K562 (cell line): ENCODE measurements around the gene MAP3K14. TPM values are rescaled to one million over a fixed set of nuclear protein-coding genes. Genes with fewer than 3 reads are reported as not detected.

Source experiments
- ARID2 ChIP-seq: fragments of 450-650 bp; IDR thresholded peaks from 2 replicates; pipeline ENCODE4 v1.6.1; 2017; ENCODE audit warnings: antibody characterized with exemption, mild to moderate bottlenecking
- ARID3A ChIP-seq: IDR thresholded peaks from 2 replicates; pipeline ENCODE4 v1.6.1; 2012; ENCODE audit warnings: low read depth, low read length, improper control_type of control experiment, borderline replicate concordance
- CHD4 ChIP-seq: fragments of 200-600 bp; sonication (generic); IDR thresholded peaks from 3 replicates; pipeline ENCODE4 v1.6.1; 2012; ENCODE audit warnings: low read depth, mild to moderate bottlenecking, mixed read lengths, low read length, inconsistent platforms; ENCODE audit not compliant: insufficient read depth, insufficient replicate concordance, poor library complexity, severe bottlenecking
- E2F6 ChIP-seq, 2 experiments: IDR thresholded peaks; 2 replicates each; pipeline ENCODE4 v1.6.1; 2011; ENCODE audit warnings: borderline replicate concordance in 1 of 2, control low read depth in 1 of 2, low read depth in 1 of 2, low read length in 1 of 2, mild to moderate bottlenecking in 1 of 2, mixed read lengths in 1 of 2, moderate library complexity in 1 of 2; ENCODE audit not compliant: insufficient read depth in 1 of 2, insufficient read length in 1 of 2, poor library complexity in 1 of 2, severe bottlenecking in 1 of 2; ENCODE audit errors: extremely low read depth in 1 of 2
- MBD2 ChIP-seq: sonication (generic); IDR thresholded peaks from 2 replicates; pipeline ENCODE4 v1.6.1; 2016; ENCODE audit warnings: low read depth, borderline replicate concordance
- NR4A1 ChIP-seq, 2 experiments: fragments of 250-450 bp in 1 of 2; fragments of 450-650 bp in 1 of 2; sonication (Bioruptor Pico) in 1 of 2; IDR thresholded peaks; 2 replicates each; pipeline versions ENCODE4 v1.4.0 to v1.6.1; 2016 to 2020; ENCODE audit warnings: mild to moderate bottlenecking in 2 of 2, missing compliant biosample characterization in 1 of 2, missing genetic modification characterization in 1 of 2, moderate library complexity in 1 of 2
- SMARCB1 ChIP-seq: IDR thresholded peaks from 2 replicates; pipeline ENCODE4 v1.6.1; 2011; ENCODE audit warnings: improper control_type of control experiment, low read depth; ENCODE audit not compliant: insufficient read length
- THRAP3 ChIP-seq: fragments of 450-650 bp; IDR thresholded peaks from 2 replicates; pipeline ENCODE4 v1.6.1; 2016; ENCODE audit warnings: mild to moderate bottlenecking, inconsistent platforms, borderline replicate concordance
- polyA plus RNA-seq, 8 experiments: library from polyadenylated mRNA; depleted of rRNA in 4 of 8; stranded (reverse) in 5 of 8; unstranded in 3 of 8; fragments of >200 nt; fragmentation: Nextera tagmentation in 2 of 8; fragmentation: Illumina TruSeq in 1 of 8; extraction: Ambion mirVana in 2 of 8; extraction: Trizol in 1 of 8; gene quantifications; 2 replicates each; pipeline versions ENCODE4 v1.2.1 to v1.2.3, GENCODE V29; 2011 to 2014; ENCODE audit warnings: inconsistent platforms in 1 of 8, missing spikeins in 1 of 8
- total RNA-seq, 7 experiments: library from RNA; depleted of rRNA in 6 of 7; stranded (reverse); fragments of >200 nt in 6 of 7; fragmentation: Illumina TruSeq in 2 of 7; extraction: Trizol in 2 of 7; gene quantifications; 2 replicates each; pipeline versions ENCODE4 v1.2.1 to v1.2.3, GENCODE V29; 2011 to 2021; ENCODE audit warnings: low replicate concordance in 1 of 7

Gene MAP3K14
- total and polyA plus RNA-seq, 9 of the 15 experiments (the other 6 are each of a cell fraction or from before 2014, with no cell fraction given), result 0.45 to 8.7 (median 3.2) TPM

DNA sequence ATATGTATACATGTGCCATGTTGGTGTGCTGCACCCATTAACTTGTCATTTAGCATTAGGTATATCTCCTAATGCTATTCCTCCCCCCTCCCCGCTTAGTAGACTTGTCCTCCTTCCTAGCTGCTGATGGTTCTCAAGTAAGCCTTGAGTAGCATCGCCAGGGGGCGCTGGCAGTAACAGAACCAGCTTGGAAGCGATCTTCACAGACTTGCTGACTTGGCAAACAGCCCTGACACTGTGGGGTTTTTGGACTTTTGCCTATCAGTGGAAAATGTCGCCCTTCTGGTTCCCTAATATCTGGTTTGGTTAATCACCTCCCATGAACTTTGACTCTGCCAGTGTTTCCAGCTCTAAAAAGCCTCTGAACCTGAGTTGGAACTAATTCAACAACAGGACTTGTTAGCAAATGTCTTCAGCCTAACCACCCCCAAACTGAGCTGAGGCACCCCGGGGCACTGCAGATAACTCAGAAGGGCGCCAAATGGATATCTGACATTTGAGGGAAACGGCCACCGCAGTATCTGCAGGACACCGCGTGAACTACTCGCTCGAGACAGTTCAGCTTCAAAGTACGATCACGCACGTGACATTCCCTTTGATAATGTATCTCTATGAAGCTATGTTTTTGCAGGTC lies 39.5 kb downstream of the MAP3K14 start (continued):
- TF ChIP-seq MBD2, result 0 out of 2 replicates have a peak, but pooled peaks have one; percentile 37
- TF ChIP-seq CHD4, result peak; percentile 54
- TF ChIP-seq SMARCB1, result no peak
- no peak for TF ChIP-seq NR4A1 (CRISPR knock-in tag; IDR thresholded peaks at IDR 0.05)
- TF ChIP-seq NR4A1 (tag; IDR thresholded peaks at IDR 0.05), result peak; percentile 58; the same call in 1 of the 2 replicates
- no peak for TF ChIP-seq THRAP3
- no peak for TF ChIP-seq ARID3A
- TF ChIP-seq E2F6 (IDR thresholded peaks at IDR 0.05; ENCODE audit: borderline replicate concordance in 1 of 2, extremely low read depth in 1 of 2, insufficient read depth in 1 of 2, insufficient read length in 1 of 2, low read depth in 1 of 2, low read length in 1 of 2, poor library complexity in 1 of 2, severe bottlenecking in 1 of 2), result peak; percentile 67 to 69
- TF ChIP-seq ARID2, result peak; percentile 89
- TF ChIP-seq, all 486 proteins: peak for 99
